Measurements from ENCODE around the gene ZNF746.
"Not testable (repeated sequence)": the region's sequence is repeated elsewhere in the genome, so short reads cannot be mapped to it uniquely, and the experiment has no call there.

ZNF746 gene

GRCh38 chr7:149497467-149498261 is at the start of gene ZNF746:
ZNF746 (minus strand) TSS chr7:149497809; CDS start chr7:149497536, 273 bp downstream.
- DNase-seq, result peak; percentile 74

GRCh38 chr7:149547126-149547525 is 49.5 kb upstream of the ZNF746 start:
- no peak for DNase-seq

GRCh38 chr7:149546331-149546730 is 48.7 kb upstream of the ZNF746 start:
- no peak for DNase-seq

GRCh38 chr7:149544028-149544427 is 46.4 kb upstream of the ZNF746 start:
- no peak for DNase-seq

- no peak for DNase-seq
Measured at GRCh38 chr7:149532654-149533053, 35.0 kb upstream of the ZNF746 start.

- no peak for DNase-seq
Measured at GRCh38 chr7:149529136-149529718, 31.6 kb upstream of the ZNF746 start.

GRCh38 chr7:149527414-149527813 is 29.8 kb upstream of the ZNF746 start:
- DNase-seq, result no peak

- DNase-seq, result no peak
Measured at GRCh38 chr7:149525280-149525679, 27.7 kb upstream of the ZNF746 start.

- DNase-seq, result no peak
Measured at GRCh38 chr7:149524394-149524793, 26.8 kb upstream of the ZNF746 start.

- DNase-seq, result no peak
Measured at GRCh38 chr7:149510248-149510647, 12.6 kb upstream of the ZNF746 start.

- no peak for DNase-seq
Measured at GRCh38 chr7:149509774-149510173, 12.2 kb upstream of the ZNF746 start.

GRCh38 chr7:149505551-149505950 is 7.9 kb upstream of the ZNF746 start:
- no peak for DNase-seq

- DNase-seq, result no peak
Measured at GRCh38 chr7:149501651-149502050, 4.0 kb upstream of the ZNF746 start.

GRCh38 chr7:149500910-149501309 is 3.3 kb upstream of the ZNF746 start:
- no peak for DNase-seq

GRCh38 chr7:149500201-149500600 is 2.6 kb upstream of the ZNF746 start:
- DNase-seq, result no peak

- DNase-seq, result no peak
Measured at GRCh38 chr7:149498811-149499210, 1.2 kb upstream of the ZNF746 start.

GRCh38 chr7:149496642-149497391 is 792 bp downstream of the ZNF746 start:
- peak; percentile 17 for DNase-seq

- no peak for DNase-seq
Measured at GRCh38 chr7:149495785-149496641, 1.6 kb downstream of the ZNF746 start.

- no peak for DNase-seq
Measured at GRCh38 chr7:149494738-149495368, 2.8 kb downstream of the ZNF746 start.

- DNase-seq, result not testable (repeated sequence)
Measured at GRCh38 chr7:149493975-149494374, 3.6 kb downstream of the ZNF746 start.

- no peak for DNase-seq
Measured at GRCh38 chr7:149493366-149493765, 4.2 kb downstream of the ZNF746 start.

GRCh38 chr7:149490083-149490760 is 7.4 kb downstream of the ZNF746 start:
- DNase-seq, result no peak
